LNCaP clone FGC (cell line): ENCODE data around the gene ADGRG2.
A peak's percentile ranks its signal among the peaks of the same experiment; 100 is the strongest.
"Not testable (repeated sequence)": the region's sequence is repeated elsewhere in the genome, so short reads cannot be mapped to it uniquely, and the experiment has no call there.

ENCODE experiments used
- DNase-seq: peaks from one replicate; pipeline ENCODE4 v3.0.0-alpha.2; 2011; ENCODE audit warnings: low read depth
- H3K4me3 ChIP-seq: 2 replicates; pipeline ENCODE4 v1.5.1; 2011; ENCODE audit warnings: mild to moderate bottlenecking, low read depth, low read length, control low read depth
- CTCF ChIP-seq: IDR thresholded peaks from 2 replicates; pipeline ENCODE4 v1.5.1; 2012; ENCODE audit warnings: mild to moderate bottlenecking; ENCODE audit not compliant: control insufficient read depth, insufficient read depth; ENCODE audit errors: extremely low read depth

The ADGRG2 gene

DNA sequence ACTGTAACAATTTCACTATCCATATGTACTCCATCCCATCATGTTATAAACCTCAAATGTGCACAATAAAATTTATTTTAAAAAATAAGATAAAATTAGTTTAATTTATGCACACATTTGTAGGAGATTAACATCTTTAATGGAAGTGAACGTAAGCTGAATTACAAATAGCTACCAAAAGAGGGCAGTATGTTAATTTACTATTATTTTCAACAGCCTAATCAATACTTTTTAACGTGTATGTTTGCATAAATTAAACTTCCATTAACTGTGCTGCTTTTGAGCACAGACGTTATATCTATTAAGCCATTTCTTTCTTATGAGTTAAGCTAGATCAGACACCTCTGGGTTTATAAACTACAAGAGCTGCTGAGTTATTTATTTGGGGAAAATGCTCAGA, 81.9 kb downstream of the ADGRG2 start:
- H3K4me3 ChIP-seq = no peak overlapping the region
- 0 out of 2 replicates have a peak, but pooled peaks have one; percentile 29 for TF ChIP-seq CTCF
- no peak for DNase-seq

DNA sequence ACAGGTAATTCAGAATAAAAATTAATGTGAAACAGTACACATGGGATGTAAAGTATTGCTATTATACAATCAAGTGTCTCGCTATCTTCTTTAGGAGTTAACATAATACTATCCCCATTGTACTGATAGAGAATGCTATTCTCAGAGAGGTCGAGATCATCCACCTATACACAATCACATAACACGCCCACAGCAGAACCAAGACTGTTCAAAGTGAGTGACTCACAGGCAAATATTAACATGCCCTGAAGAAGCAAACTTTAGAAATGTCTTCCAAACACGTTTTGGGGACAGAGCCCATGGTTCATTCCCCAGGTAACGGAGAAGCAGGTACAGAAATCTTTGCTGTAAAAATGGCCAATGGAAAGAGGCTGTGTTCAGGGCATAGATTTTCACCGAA, 88.2 kb downstream of the ADGRG2 start:
- TF ChIP-seq CTCF = no peak
- H3K4me3 ChIP-seq = no peak overlapping the region
- DNase-seq = no peak

DNA sequence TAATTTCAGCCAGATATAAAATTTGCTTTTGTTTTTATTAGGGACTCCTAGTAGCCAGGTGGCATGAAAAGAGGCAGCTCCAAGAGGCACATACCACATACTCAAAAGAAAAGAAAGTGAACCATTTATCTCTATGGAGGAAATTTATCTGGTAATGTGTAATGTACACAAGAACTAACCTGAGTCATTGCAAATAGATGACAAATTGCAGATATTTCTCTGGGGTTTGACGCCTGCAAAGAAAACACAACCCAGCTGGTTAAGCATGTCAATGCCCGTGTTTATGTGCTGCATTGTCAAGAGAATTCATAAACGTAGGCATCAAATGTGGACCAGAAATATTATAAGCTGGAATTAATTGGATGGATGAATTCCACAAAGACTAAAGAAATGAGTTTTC, 91.5 kb downstream of the ADGRG2 start:
- DNase-seq = no peak
- H3K4me3 ChIP-seq = no peak overlapping the region
- TF ChIP-seq CTCF = no peak

DNA sequence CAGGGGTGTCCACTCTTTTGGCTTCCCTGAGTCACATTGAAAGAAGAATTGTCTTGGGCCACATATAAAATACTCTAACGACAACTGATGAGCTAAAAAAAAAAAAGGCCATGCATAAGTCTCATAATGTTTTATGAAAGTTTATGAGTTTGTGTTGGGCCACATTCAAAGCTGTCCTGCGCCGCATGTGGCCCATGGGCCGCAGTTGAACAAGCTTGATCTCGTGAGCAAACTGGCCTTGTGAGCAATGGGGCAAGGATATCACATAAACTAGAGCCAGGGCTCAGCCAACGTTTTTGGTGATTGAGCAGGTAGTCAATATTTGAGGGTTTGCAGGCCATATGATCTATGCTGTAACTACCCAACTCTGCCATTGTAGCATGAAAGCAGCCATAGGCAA, 93.7 kb downstream of the ADGRG2 start:
- no peak for TF ChIP-seq CTCF
- peak; percentile 69 for DNase-seq
- H3K4me3 ChIP-seq = no peak overlapping the region

DNA sequence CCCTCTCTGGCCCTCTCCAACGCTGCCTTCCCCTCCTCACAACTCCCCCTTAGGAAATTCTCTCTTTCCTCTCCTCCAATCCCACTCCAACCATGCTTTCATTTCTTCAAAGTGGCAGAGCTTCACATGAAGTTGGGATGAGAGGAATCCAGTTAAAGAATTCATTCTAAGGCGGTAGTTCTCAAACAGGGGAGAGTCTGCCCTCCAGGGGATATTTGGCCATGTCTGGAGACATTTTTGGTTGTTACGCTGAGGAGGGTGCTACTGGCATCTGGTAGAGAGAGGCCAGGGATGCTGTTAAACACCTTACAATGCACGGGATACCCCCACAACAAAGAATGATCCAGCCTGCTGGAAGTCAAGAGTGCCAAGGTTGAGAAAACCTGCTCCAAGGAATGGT, 97.9 kb downstream of the ADGRG2 start:
- no peak for DNase-seq
- no peak for TF ChIP-seq CTCF

DNA sequence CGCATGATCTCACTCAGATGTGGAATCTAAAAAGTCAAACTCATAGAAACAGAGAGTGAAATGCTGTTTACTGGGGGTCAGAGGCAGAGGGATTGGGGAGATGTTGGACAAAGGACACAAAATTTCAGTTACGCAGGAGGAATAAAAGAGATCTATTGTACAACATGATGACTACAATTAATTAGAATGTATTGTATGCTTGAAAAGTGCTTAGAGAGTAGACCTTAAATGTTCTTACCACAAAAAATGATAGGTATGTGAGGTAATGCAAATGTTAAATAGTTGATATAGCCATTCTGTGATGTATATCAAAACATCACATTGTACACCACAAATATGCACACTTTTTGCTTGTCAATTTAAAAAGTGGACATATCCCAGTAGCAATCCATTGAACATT, 102.3 kb downstream of the ADGRG2 start:
- DNase-seq = no peak
- TF ChIP-seq CTCF = no peak
- H3K4me3 ChIP-seq = no peak overlapping the region

More for the DNA sequence above, 97.9 kb downstream of the ADGRG2 start:
- H3K4me3 ChIP-seq = no peak overlapping the region

DNA sequence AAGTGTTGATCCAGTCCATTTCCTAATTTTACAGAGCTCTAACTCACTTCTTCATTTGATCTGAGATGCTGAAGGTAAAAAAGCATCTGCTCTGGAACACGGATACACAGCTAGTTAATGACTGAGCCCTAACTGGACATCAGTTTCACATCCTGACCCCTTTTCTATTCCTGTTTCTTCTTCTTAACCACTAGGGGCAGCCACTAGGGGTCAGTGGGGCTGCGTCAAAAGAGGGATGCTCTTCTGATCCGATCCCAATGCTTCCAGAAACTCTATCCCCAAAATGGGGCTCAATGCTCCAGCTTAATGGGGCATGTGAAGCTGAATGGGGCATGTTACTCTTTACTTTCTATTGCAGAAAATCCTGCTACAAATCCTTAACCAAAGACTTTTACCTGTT, 105.0 kb downstream of the ADGRG2 start:
- DNase-seq = no peak
- TF ChIP-seq CTCF = peak; percentile 64
- H3K4me3 ChIP-seq = no peak overlapping the region

- not testable (repeated sequence) for DNase-seq, H3K4me3 ChIP-seq
Observed at GRCh38 chrX:19016614-19017013, 105.7 kb downstream of the ADGRG2 start.
